ENCODE data around the gene WDR45B.

- TF ChIP-seq CTCF (conservative IDR thresholded peaks at IDR 0.05) (no peak), ZFX (IDR thresholded peaks at IDR 0.05) (no peak)
These were observed 46.4 kb upstream of the WDR45B start for GRCh38 chr17:82694647-82695046.

Measured in C4-2B (cell line).